Measurements from ENCODE around the gene PNKD.

GRCh38 chr2:218383892-218384519 is 113.7 kb downstream of the PNKD start:
- TF ChIP-seq CTCF (IDR thresholded peaks at IDR 0.05) (no peak), POLR2A (IDR thresholded peaks at IDR 0.05) (no peak)

All from Peyer's patch (tissue), 4 donors.